Activated gamma-delta T cell treated with Interleukin-2 at 50 U/mL for 16 hours (primary cell): ENCODE data around the gene TMEM44.

ENCODE experiments used
- DNase-seq: peaks from one replicate; pipeline ENCODE4 v3.0.0-alpha.2; 2020

TMEM44 gene

GRCh38 chr3:194575484-194576210, 57.6 kb downstream of the TMEM44 start:
- DNase-seq, result no peak

GRCh38 chr3:194574639-194575483, 58.4 kb downstream of the TMEM44 start:
- no peak for DNase-seq

GRCh38 chr3:194573680-194574437, 59.4 kb downstream of the TMEM44 start:
- DNase-seq, result peak; percentile 20

GRCh38 chr3:194572944-194573491, 60.2 kb downstream of the TMEM44 start:
- no peak for DNase-seq

GRCh38 chr3:194572143-194572789, 61.0 kb downstream of the TMEM44 start:
- no peak for DNase-seq

- DNase-seq, result no peak
Observed at GRCh38 chr3:194571491-194572142, 61.6 kb downstream of the TMEM44 start.

GRCh38 chr3:194570898-194571297, 62.3 kb downstream of the TMEM44 start:
- no peak for DNase-seq

- DNase-seq, result no peak
Observed at GRCh38 chr3:194570235-194570634, 63.0 kb downstream of the TMEM44 start.

GRCh38 chr3:194569252-194569651, 64.0 kb downstream of the TMEM44 start:
- DNase-seq, result no peak

GRCh38 chr3:194565597-194566190, 67.5 kb downstream of the TMEM44 start:
- no peak for DNase-seq

GRCh38 chr3:194562986-194563385, 70.2 kb downstream of the TMEM44 start:
- DNase-seq, result no peak

- no peak for DNase-seq
Observed at GRCh38 chr3:194561306-194561974, 71.8 kb downstream of the TMEM44 start.

- no peak for DNase-seq
Observed at GRCh38 chr3:194560047-194560446, 73.2 kb downstream of the TMEM44 start.

- no peak for DNase-seq
Observed at GRCh38 chr3:194559530-194559929, 73.7 kb downstream of the TMEM44 start.

- DNase-seq, result no peak
Observed at GRCh38 chr3:194556086-194557056, 76.8 kb downstream of the TMEM44 start.

- DNase-seq, result no peak
Observed at GRCh38 chr3:194555175-194556062, 77.8 kb downstream of the TMEM44 start.

- DNase-seq, result no peak
Observed at GRCh38 chr3:194554473-194555123, 78.6 kb downstream of the TMEM44 start.

GRCh38 chr3:194552327-194552949, 80.8 kb downstream of the TMEM44 start:
- DNase-seq, result no peak
